Muscle of leg (tissue), 11 donors: Measurements from ENCODE around the gene RALGAPA2. TPM values are rescaled to one million over a fixed set of nuclear protein-coding genes. Genes with fewer than 3 reads are reported as not detected.

ENCODE experiments used
- DNase-seq: peaks from one replicate; pipeline ENCODE4 v3.0.0; 2013
- H3K27ac ChIP-seq: one replicate; pipeline ENCODE4 v1.5.1; 2013; ENCODE audit warnings: mild to moderate bottlenecking, low read length, control low read depth
- H3K27me3 ChIP-seq: one replicate; pipeline ENCODE4 v1.6.1; 2013; ENCODE audit warnings: low read length; ENCODE audit not compliant: control insufficient read depth, insufficient read depth
- H3K36me3 ChIP-seq: one replicate; pipeline ENCODE4 v1.6.1; 2013; ENCODE audit warnings: low read length; ENCODE audit not compliant: control insufficient read depth, insufficient read depth
- H3K4me1 ChIP-seq: one replicate; pipeline ENCODE4 v1.6.1; 2013; ENCODE audit warnings: low read length; ENCODE audit not compliant: control insufficient read depth, insufficient read depth
- H3K4me3 ChIP-seq: one replicate; pipeline ENCODE4 v1.5.1; 2013; ENCODE audit warnings: low read length, control low read depth
- H3K9me3 ChIP-seq: replicated peaks from 2 replicates; pipeline ENCODE4 v1.6.1; 2013; ENCODE audit warnings: low read depth, low read length; ENCODE audit not compliant: control insufficient read depth
- WGBS: methylation state at CpG from one replicate; pipeline ENCODE4 v1.1.5; 2013; ENCODE audit warnings: missing lambda C conversion rate; ENCODE audit not compliant: insufficient coverage; 5-methylcytosine and 5-hydroxymethylcytosine counted together
- polyA plus RNA-seq, 8 donors: library from polyadenylated mRNA; unstranded; fragments of 120-200 nt; gene quantifications; one replicate each; pipeline versions ENCODE4 v1.2.1 to v1.2.3, GENCODE V29; 2013; ENCODE audit warnings: inconsistent platforms in 1 of 8, low replicate concordance in 1 of 8; ENCODE audit not compliant: insufficient read length in 8 of 8, insufficient read depth in 1 of 8
- total RNA-seq: library from RNA; stranded (reverse); fragments of 120-200 nt; gene quantifications from one replicate; pipeline ENCODE4 v1.2.4, GENCODE V29; 2013

Gene RALGAPA2
- total and polyA plus RNA-seq, 9 donors = 6.0 to 10.6 (median 8.3) TPM

DNA sequence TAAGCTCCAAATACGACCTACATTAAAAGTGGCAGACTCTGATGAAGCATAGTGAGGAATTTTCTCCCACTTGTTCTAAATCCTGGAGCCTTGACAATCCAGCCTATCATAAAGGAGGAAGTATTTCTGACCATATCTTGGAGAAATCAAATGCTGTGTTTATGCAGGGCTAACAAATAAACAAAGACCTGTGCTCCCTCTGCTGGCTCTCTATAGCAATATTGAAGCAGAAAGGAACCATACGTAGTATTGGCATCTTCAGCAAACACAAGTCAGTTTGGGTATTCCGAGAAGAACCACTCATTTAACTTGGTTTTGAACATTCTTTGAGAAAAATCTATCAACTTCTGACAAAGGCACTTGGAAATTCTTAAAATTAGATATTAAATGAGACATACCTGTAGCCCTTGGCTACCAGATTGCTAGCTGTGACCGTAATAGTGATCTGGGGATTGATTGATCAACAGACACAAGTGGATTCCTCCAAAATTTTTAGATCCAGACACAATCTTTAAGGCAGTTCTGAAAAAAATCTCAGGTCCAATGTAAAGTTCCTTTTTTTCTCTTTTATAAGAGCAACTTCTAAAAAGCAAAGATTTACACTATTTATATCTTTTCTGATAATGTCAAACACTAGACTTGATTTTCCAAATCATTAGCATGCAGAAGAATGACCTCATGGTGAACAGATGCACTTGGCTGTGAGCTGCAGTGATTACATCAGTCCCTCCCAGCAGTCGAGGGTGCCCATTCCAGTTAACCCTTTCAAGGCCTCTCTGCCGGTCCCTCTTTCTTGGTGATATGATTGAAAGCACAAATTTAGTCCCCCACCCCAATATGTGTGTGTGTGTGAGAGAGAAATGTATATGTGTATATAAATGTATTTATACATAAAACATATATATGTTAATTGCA, 304.3 kb downstream of the RALGAPA2 start:
- H3K27ac ChIP-seq = no peak overlapping the region
- peak; percentile 68 for DNase-seq
- H3K4me1 ChIP-seq = peaks cover 31% of the 10 kb centered on the region
- H3K4me3 ChIP-seq = no peak overlapping the region
- H3K27me3 ChIP-seq = no peaks in the 10 kb centered on the region
- H3K36me3 ChIP-seq = no peaks in the 10 kb centered on the region
- WGBS = no CpG with 5 or more reads among the region's 6 CpGs
- no peaks in the 10 kb centered on the region for H3K9me3 ChIP-seq

DNA sequence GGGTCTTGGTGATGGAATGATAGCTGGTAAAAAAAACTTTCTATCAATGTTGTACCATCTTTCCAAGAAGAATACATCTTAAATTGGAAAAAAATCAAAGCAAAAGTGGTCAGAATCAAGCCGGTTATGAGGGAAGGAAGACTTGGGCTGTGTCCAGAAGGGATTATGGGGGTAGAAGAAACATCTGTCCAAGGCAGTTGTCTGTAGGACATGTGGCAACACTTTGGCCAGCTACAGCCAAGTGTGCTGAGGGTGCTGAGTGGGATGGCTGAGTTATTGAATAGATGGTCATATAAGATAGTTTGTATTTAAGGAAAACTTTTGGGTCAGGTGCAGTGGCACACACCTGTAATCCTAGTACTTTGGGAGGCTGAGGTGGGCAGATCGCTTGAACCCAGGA, 306.1 kb downstream of the RALGAPA2 start:
- WGBS = 73% methylated on average over 2 of the region's 2 CpGs
- Histone ChIP-seq H3K4me3 (no peak overlapping the region), H3K27me3 (no peaks in the 10 kb centered on the region), H3K27ac (no peak overlapping the region), H3K9me3 (no peaks in the 10 kb centered on the region), H3K4me1 (peaks cover 30% of the 10 kb centered on the region), H3K36me3 (peaks cover 6% of the 10 kb centered on the region)
- peak; percentile 63 for DNase-seq

- no CpG with 5 or more reads among the region's 10 CpGs for WGBS
- H3K27me3 ChIP-seq = no peaks in the 10 kb centered on the region
- H3K27ac ChIP-seq = no peak overlapping the region
- H3K36me3 ChIP-seq = peaks cover 6% of the 10 kb centered on the region
- H3K9me3 ChIP-seq = no peaks in the 10 kb centered on the region
- peaks cover 28% of the 10 kb centered on the region for H3K4me1 ChIP-seq
- H3K4me3 ChIP-seq = no peak overlapping the region
- no peak for DNase-seq
Observed at GRCh38 chr20:20405623-20406022, 306.8 kb downstream of the RALGAPA2 start.

- H3K27ac ChIP-seq = no peak overlapping the region
- no peaks in the 10 kb centered on the region for H3K9me3 ChIP-seq
- WGBS = 86% methylated on average over 4 of the region's 5 CpGs
- no peak overlapping the region for H3K4me3 ChIP-seq
- no peak for DNase-seq
- peaks cover 35% of the 10 kb centered on the region for H3K4me1 ChIP-seq
- H3K27me3 ChIP-seq = no peaks in the 10 kb centered on the region
- peaks cover 6% of the 10 kb centered on the region for H3K36me3 ChIP-seq
Observed at GRCh38 chr20:20404633-20405032, 307.8 kb downstream of the RALGAPA2 start.

GRCh38 chr20:20401991-20402390, 310.5 kb downstream of the RALGAPA2 start:
- Histone ChIP-seq H3K4me1 (peaks cover 28% of the 10 kb centered on the region), H3K27me3 (peaks cover 2% of the 10 kb centered on the region), H3K36me3 (peaks cover 6% of the 10 kb centered on the region), H3K9me3 (no peaks in the 10 kb centered on the region), H3K4me3 (no peak overlapping the region), H3K27ac (no peak overlapping the region)
- no CpG with 5 or more reads among the region's 3 CpGs for WGBS
- DNase-seq = no peak

GRCh38 chr20:20399531-20400500, 312.6 kb downstream of the RALGAPA2 start:
- H3K4me1 ChIP-seq = peaks cover 21% of the 10 kb centered on the region
- WGBS = 88% methylated on average over 6 of the region's 13 CpGs
- H3K9me3 ChIP-seq = no peaks in the 10 kb centered on the region
- peaks cover 2% of the 10 kb centered on the region for H3K27me3 ChIP-seq
- DNase-seq = no peak
- H3K36me3 ChIP-seq = peaks cover 6% of the 10 kb centered on the region
- no peak overlapping the region for H3K4me3 ChIP-seq
- H3K27ac ChIP-seq = no peak overlapping the region

DNA sequence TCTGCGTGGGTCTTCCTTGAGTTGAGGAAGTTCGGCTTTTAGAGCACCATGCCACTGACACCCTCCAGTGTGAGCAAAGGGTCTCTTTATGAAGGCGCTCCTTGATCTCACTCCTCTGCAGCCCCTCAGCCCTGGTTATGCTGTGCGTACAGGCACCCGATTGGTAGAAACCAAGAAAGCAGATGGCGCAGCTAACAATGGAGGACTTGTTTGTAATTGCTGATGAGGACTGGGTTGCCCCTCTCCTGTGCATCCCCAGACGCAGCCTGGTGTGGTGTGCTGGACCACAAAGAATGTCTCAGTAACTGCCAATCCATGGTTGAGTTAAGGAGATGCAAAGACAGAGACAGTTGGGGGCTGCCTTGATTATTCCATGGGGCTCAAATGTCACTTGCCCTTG, 314.3 kb downstream of the RALGAPA2 start:
- Histone ChIP-seq H3K4me3 (no peak overlapping the region), H3K27me3 (peaks cover 2% of the 10 kb centered on the region), H3K36me3 (peaks cover 6% of the 10 kb centered on the region), H3K9me3 (no peaks in the 10 kb centered on the region), H3K27ac (no peak overlapping the region), H3K4me1 (peaks cover 20% of the 10 kb centered on the region)
- no peak for DNase-seq
- 95% methylated on average over 6 of the region's 7 CpGs for WGBS

- peaks cover 2% of the 10 kb centered on the region for H3K27me3 ChIP-seq
- peaks cover 7% of the 10 kb centered on the region for H3K36me3 ChIP-seq
- no CpG with 5 or more reads among the region's 3 CpGs for WGBS
- H3K27ac ChIP-seq = no peak overlapping the region
- no peak for DNase-seq
- no peak overlapping the region for H3K4me3 ChIP-seq
- H3K4me1 ChIP-seq = peaks cover 25% of the 10 kb centered on the region
- H3K9me3 ChIP-seq = no peaks in the 10 kb centered on the region
Observed at GRCh38 chr20:20396794-20397193, 315.6 kb downstream of the RALGAPA2 start.

GRCh38 chr20:20395903-20396568, 316.4 kb downstream of the RALGAPA2 start:
- Histone ChIP-seq H3K4me1 (peaks cover 25% of the 10 kb centered on the region), H3K36me3 (peaks cover 7% of the 10 kb centered on the region), H3K9me3 (no peaks in the 10 kb centered on the region), H3K27ac (no peak overlapping the region), H3K27me3 (peaks cover 2% of the 10 kb centered on the region), H3K4me3 (no peak overlapping the region)
- no peak for DNase-seq
- whole genome bisulfite sequencing = 80% methylated on average over 26 of the region's 29 CpGs
